HCT116 (cell line): ENCODE results near the gene POFUT2. TPM values are rescaled to one million over a fixed set of nuclear protein-coding genes. Genes with fewer than 3 reads are reported as not detected.

Experiments
- ATAC-seq: fragments of 200-7000 bp; cut with Tn5 transposase; 2 replicates; pipeline ENCODE4 v1.9.1; 2020; ENCODE audit warnings: mild to moderate bottlenecking, moderate library complexity
- BruUV-seq: library from RNA; stranded (reverse); fragments of 400-500 nt; replicated peaks from 2 replicates; lab custom pipeline; 2021; lab: Mats Ljungman, UMichigan
- CTCF ChIA-PET: fragments of 300-600 bp; sonication (Branson Sonifier 250); formaldehyde crosslinking; loops from one replicate; lab custom pipeline; 2021; ENCODE audit warnings: antibody characterized with exemption; lab: Charles Lee
- POLR2A ChIA-PET: fragments of 300-600, 350-600 bp; sonication (Branson Sonifier 250); formaldehyde crosslinking; loops from one replicate; lab custom pipeline; 2021; ENCODE audit warnings: antibody characterized with exemption; lab: Charles Lee
- RAD21 ChIA-PET, 2 experiments: fragments of 300-600 bp; sonication (Branson Sonifier 250); formaldehyde crosslinking; loops; one replicate each; lab custom pipeline; 2023; ENCODE audit warnings: low total read pairs in 2 of 2; ENCODE audit not compliant: uncharacterized antibody in 2 of 2, unreplicated experiment in 2 of 2, low non-redundant PET in 1 of 2; lab: Charles Lee
- DNase-seq: peaks from one replicate; pipeline ENCODE4 v3.0.0-alpha.2; 2010; ENCODE audit warnings: low read depth, low spot score
- H2AFZ ChIP-seq: fragments of 200-600 bp; shearing (Covaris generic), sonication (generic); 2 replicates; pipeline ENCODE4 v1.6.1; 2017; ENCODE audit warnings: low read depth, mixed run types, mixed read lengths, antibody characterized with exemption, low read length; ENCODE audit not compliant: poor library complexity, severe bottlenecking
- H3K27ac ChIP-seq: 2 replicates; pipeline ENCODE4 v1.5.1; 2012; ENCODE audit warnings: low read depth, low read length
- H3K27me3 ChIP-seq: fragments of 200-600 bp; sonication (generic); 2 replicates; pipeline ENCODE4 v1.6.1; 2016; ENCODE audit warnings: mixed run types, low read length, mixed read lengths; ENCODE audit not compliant: insufficient read depth
- H3K36me3 ChIP-seq, 2 experiments: fragments of 200-500 bp in 1 of 2; fragments of 200-600 bp in 1 of 2; sonication (Bioruptor generic) in 1 of 2; sonication (generic) in 1 of 2; 2 replicates each; pipeline versions ENCODE4 v1.5.1 to v1.6.1; 2014 to 2016; ENCODE audit warnings: low read length in 2 of 2, inconsistent platforms in 1 of 2, mixed read lengths in 1 of 2, mixed run types in 1 of 2; ENCODE audit not compliant: insufficient read depth in 2 of 2, control insufficient read depth in 1 of 2
- H3K4me1 ChIP-seq, 2 experiments: fragments of 200-600 bp in 1 of 2; sonication (generic) in 1 of 2; 2 replicates each; pipeline versions ENCODE4 v1.5.1 to v1.6.1; 2012 to 2017; ENCODE audit warnings: low read length in 2 of 2, inconsistent platforms in 1 of 2, mild to moderate bottlenecking in 1 of 2, mixed read lengths in 1 of 2, mixed run types in 1 of 2, moderate library complexity in 1 of 2; ENCODE audit not compliant: insufficient read depth in 2 of 2, control insufficient read depth in 1 of 2
- H3K4me2 ChIP-seq: fragments of 200-600 bp; sonication (generic); 2 replicates; pipeline ENCODE4 v1.6.1; 2017; ENCODE audit warnings: mixed run types, low read length, mixed read lengths
- H3K4me3 ChIP-seq, 2 experiments: fragments of 200-600 bp in 1 of 2; sonication (generic) in 1 of 2; replicated peaks in 1 of 2; 2 replicates each; pipeline ENCODE4 v1.5.1; 2011 to 2016; ENCODE audit warnings: low read length in 2 of 2, control low read depth in 1 of 2, low read depth in 1 of 2, mild to moderate bottlenecking in 1 of 2, mixed read lengths in 1 of 2, mixed run types in 1 of 2
- H3K79me2 ChIP-seq: fragments of 200-600 bp; sonication (generic); 2 replicates; pipeline ENCODE4 v1.6.1; 2017; ENCODE audit warnings: mild to moderate bottlenecking, mixed run types, low read length, moderate library complexity, mixed read lengths; ENCODE audit not compliant: insufficient read depth
- H3K9ac ChIP-seq: fragments of 200-600 bp; sonication (generic); 2 replicates; pipeline ENCODE4 v1.6.1; 2016; ENCODE audit warnings: low read length, mixed read lengths
- H3K9me2 ChIP-seq: fragments of 200-600 bp; sonication (generic), shearing (Covaris generic); 2 replicates; pipeline ENCODE4 v1.6.1; 2017; ENCODE audit warnings: mixed run types, mild to moderate bottlenecking, moderate library complexity; ENCODE audit not compliant: insufficient read depth
- H3K9me3 ChIP-seq, 2 experiments: fragments of 200-500 bp in 1 of 2; fragments of 200-600 bp in 1 of 2; sonication (Bioruptor generic) in 1 of 2; sonication (generic) in 1 of 2; 2 replicates each; pipeline ENCODE4 v1.6.1; 2014 to 2017; ENCODE audit warnings: low read length in 2 of 2, mixed read lengths in 2 of 2, inconsistent platforms in 1 of 2, low read depth in 1 of 2, mild to moderate bottlenecking in 1 of 2, mixed run types in 1 of 2, moderate library complexity in 1 of 2; ENCODE audit not compliant: control insufficient read depth in 1 of 2, insufficient read depth in 1 of 2
- H4K20me1 ChIP-seq: fragments of 200-600 bp; sonication (generic), shearing (Covaris generic); 2 replicates; pipeline ENCODE4 v1.6.1; 2017; ENCODE audit warnings: mixed run types, mild to moderate bottlenecking, moderate library complexity; ENCODE audit not compliant: insufficient read depth
- ATF3 ChIP-seq: IDR thresholded peaks from 2 replicates; pipeline ENCODE4 v1.6.1; 2012
- CBX3 ChIP-seq: IDR thresholded peaks from 2 replicates; pipeline ENCODE4 v1.6.1; 2012; ENCODE audit warnings: low read depth
- CEBPB ChIP-seq: IDR thresholded peaks from 2 replicates; pipeline ENCODE4 v1.6.1; 2012; ENCODE audit warnings: low read depth
- EGR1 ChIP-seq: IDR thresholded peaks from 2 replicates; pipeline ENCODE4 v1.6.1; 2012; ENCODE audit warnings: low read depth
- EZH2 ChIP-seq: fragments of 200-600 bp; sonication (generic); IDR thresholded peaks from 2 replicates; pipeline ENCODE4 v1.6.1; 2017; ENCODE audit warnings: antibody characterized with exemption, mixed run types
- EZH2phosphoT487 ChIP-seq: fragments of 200-600 bp; IDR thresholded peaks from 2 replicates; pipeline ENCODE4 v1.6.1; 2018; ENCODE audit warnings: antibody characterized with exemption, borderline replicate concordance
- JUND ChIP-seq: IDR thresholded peaks from 2 replicates; pipeline ENCODE4 v1.6.1; 2012
- MAX ChIP-seq: IDR thresholded peaks from 2 replicates; pipeline ENCODE4 v1.6.1; 2012
- POLR2A ChIP-seq: IDR thresholded peaks from 2 replicates; pipeline ENCODE4 v1.7.0; 2011; ENCODE audit warnings: borderline replicate concordance; ENCODE audit not compliant: insufficient read depth, insufficient read length; ENCODE audit errors: extremely low read depth
- POLR2AphosphoS5 ChIP-seq: IDR thresholded peaks from 2 replicates; pipeline ENCODE4 v1.6.1; 2011; ENCODE audit warnings: mild to moderate bottlenecking, low read depth, low read length, moderate library complexity
- RAD21 ChIP-seq: IDR thresholded peaks from 2 replicates; pipeline ENCODE4 v1.6.1; 2012; ENCODE audit warnings: low read depth, mild to moderate bottlenecking
- REST ChIP-seq: IDR thresholded peaks from 2 replicates; pipeline ENCODE4 v1.6.1; 2012; ENCODE audit warnings: low read depth
- SRF ChIP-seq: IDR thresholded peaks from 2 replicates; pipeline ENCODE4 v1.6.1; 2012; ENCODE audit warnings: low read depth
- TCF7L2 ChIP-seq: IDR thresholded peaks from 2 replicates; pipeline ENCODE4 v1.7.0; 2011; ENCODE audit warnings: borderline replicate concordance, inconsistent platforms; ENCODE audit not compliant: insufficient read depth, insufficient read length; ENCODE audit errors: extremely low read depth
- YY1 ChIP-seq: IDR thresholded peaks from 2 replicates; pipeline ENCODE4 v1.6.1; 2011; ENCODE audit warnings: low read length, low read depth, moderate library complexity, mild to moderate bottlenecking; ENCODE audit not compliant: insufficient replicate concordance; ENCODE audit errors: extremely low read depth
- ZBTB33 ChIP-seq: IDR thresholded peaks from 2 replicates; pipeline ENCODE4 v1.6.1; 2011; ENCODE audit warnings: mild to moderate bottlenecking, low read length, moderate library complexity; ENCODE audit not compliant: insufficient replicate concordance; ENCODE audit errors: extremely low read depth
- ZFX ChIP-seq: fragments of 450-650 bp; IDR thresholded peaks from 2 replicates; pipeline ENCODE4 v1.6.1; 2017
- ZNF274 ChIP-seq: fragments of 200-500 bp; sonication (Bioruptor generic); IDR thresholded peaks from 2 replicates; pipeline ENCODE4 v1.6.1; 2014; ENCODE audit warnings: mild to moderate bottlenecking, low read depth, low read length, inconsistent platforms
- intact Hi-C: fragments of 100-400 bp; cut with micrococcal nuclease; formaldehyde crosslinking; loops from 2 replicates; pipeline ENCODE4 v1.10.0; 2022
- total RNA-seq: library from RNA; stranded (reverse); gene quantifications from one replicate; pipeline ENCODE4 v1.2.1, GENCODE V29; 2021; ENCODE audit not compliant: unreplicated experiment

Gene POFUT2
- total RNA-seq, 1 experiment from 2014 or later, result 20.5 TPM

- Histone ChIP-seq H3K9me3 (no peaks in the 10 kb centered on the region), H2AFZ (no peak overlapping the region), H3K79me2 (no peaks in the 10 kb centered on the region), H3K27me3 (no peaks in the 10 kb centered on the region), H3K4me3 (no peak overlapping the region), H3K4me1 (peaks cover under 1 to 6% of the 10 kb centered on the region in 2 experiments), H3K27ac (no peak overlapping the region), H3K9me2 (no peaks in the 10 kb centered on the region), H4K20me1 (no peaks in the 10 kb centered on the region), H3K4me2 (no peak overlapping the region), H3K36me3 (no peaks in the 10 kb centered on the region), H3K9ac (no peak overlapping the region)
- intact Hi-C loops, result no loop called here
- ATAC-seq (no peak), DNase-seq (no peak)
- TF ChIP-seq ZBTB33 (no peak), YY1 (no peak), CBX3 (no peak), EZH2 (no peak), EZH2phosphoT487 (no peak), SRF (no peak), JUND (no peak), REST (no peak), POLR2A (no peak), MAX (no peak), POLR2AphosphoS5 (no peak), CEBPB (no peak), EGR1 (no peak), ATF3 (no peak), RAD21 (no peak), ZNF274 (no peak), TCF7L2 (no peak), ZFX (no peak)
- ChIA-PET CTCF (interaction anchor here (1.4 kb wide), 1 partner anchor 10 kb away, joined by 4 read pairs; the partner anchor contains the start of gene POFUT2), RAD21 (no interaction called here), POLR2A (no interaction called here)
- no TSS peak for BruUV-seq
Observed at GRCh38 chr21:45297869-45298268, 10.2 kb upstream of the POFUT2 start.
